Stimulated activated naive CD4-positive, alpha-beta T cell (primary cell): Measurements from ENCODE around the gene SUGP1.
"Not testable (repeated sequence)": the region's sequence is repeated elsewhere in the genome, so short reads cannot be mapped to it uniquely, and the experiment has no call there.

Source experiments
- DNase-seq, 6 experiments: peaks; one replicate each; lab custom pipeline; 2025; lab: John Stamatoyannopoulos, UW

SUGP1 gene

GRCh38 chr19:19320361-19321140 is at the start of gene SUGP1, which contains the start of gene MAU2:
SUGP1 (minus strand) TSS chr19:19320509; CDS start chr19:19320496, 13 bp downstream.
MAU2 (plus strand) TSS chr19:19320829; CDS start chr19:19320860, 31 bp downstream.
- DNase-seq = peak; percentile 87 to 96 (median 90)

GRCh38 chr19:19368087-19368486 is 47.8 kb upstream of the SUGP1 start:
- no peak for DNase-seq

GRCh38 chr19:19366434-19367396 is 46.4 kb upstream of the SUGP1 start:
- DNase-seq = peak; percentile 20 to 73 (median 60)

GRCh38 chr19:19362075-19362474 is 41.8 kb upstream of the SUGP1 start:
- no peak for DNase-seq

GRCh38 chr19:19361075-19361594 is 40.8 kb upstream of the SUGP1 start:
- DNase-seq = peak; percentile 16 to 67 (median 43)

GRCh38 chr19:19356901-19357566 is 36.7 kb upstream of the SUGP1 start:
- DNase-seq = no peak

GRCh38 chr19:19356500-19356899 is 36.2 kb upstream of the SUGP1 start:
- no peak for DNase-seq

- no peak for DNase-seq
These were observed 35.4 kb upstream of the SUGP1 start for GRCh38 chr19:19355606-19356139.

- DNase-seq = no peak
These were observed 34.6 kb upstream of the SUGP1 start for GRCh38 chr19:19354932-19355331.

- no peak for DNase-seq
These were observed 33.7 kb upstream of the SUGP1 start for GRCh38 chr19:19354007-19354406.

GRCh38 chr19:19352823-19353222 is 32.5 kb upstream of the SUGP1 start:
- DNase-seq = no peak

- DNase-seq = not testable (repeated sequence)
These were observed 30.4 kb upstream of the SUGP1 start for GRCh38 chr19:19350756-19351155.

- DNase-seq = no peak
These were observed 29.1 kb upstream of the SUGP1 start for GRCh38 chr19:19349365-19349764.

GRCh38 chr19:19348266-19348665 is 28.0 kb upstream of the SUGP1 start:
- no peak for DNase-seq

GRCh38 chr19:19347401-19348110 is 27.2 kb upstream of the SUGP1 start:
- no peak for DNase-seq

- DNase-seq = no peak
These were observed 25.7 kb upstream of the SUGP1 start for GRCh38 chr19:19345970-19346369.

GRCh38 chr19:19345232-19345631 is 24.9 kb upstream of the SUGP1 start:
- DNase-seq = no peak

- no peak for DNase-seq
These were observed 23.5 kb upstream of the SUGP1 start for GRCh38 chr19:19343762-19344161.

GRCh38 chr19:19343016-19343362 is 22.7 kb upstream of the SUGP1 start:
- no peak for DNase-seq

GRCh38 chr19:19342086-19343015 is 22.0 kb upstream of the SUGP1 start:
- no peak for DNase-seq
